HEK293 (cell line): ENCODE measurements around the gene FNDC10.
"Not testable (repeated sequence)": the region's sequence is repeated elsewhere in the genome, so short reads cannot be mapped to it uniquely, and the experiment has no call there.

Experiments used
- ZBTB8A ChIP-seq: fragments of 450-650 bp; formaldehyde crosslinking; IDR thresholded peaks from 2 replicates; pipeline ENCODE4 v1.5.1; 2016; ENCODE audit warnings: missing biosample characterization, missing genetic modification characterization
- ZNF10 ChIP-seq: fragments of 450-650 bp; formaldehyde crosslinking; IDR thresholded peaks from 2 replicates; pipeline ENCODE4 v1.5.1; 2017; ENCODE audit warnings: missing biosample characterization, missing genetic modification characterization
- TF ChIP-seq, protein P1 (sequence below): fragments of 450-650 bp; formaldehyde crosslinking; IDR thresholded peaks from 2 replicates; pipeline ENCODE4 v1.5.1; 2016; ENCODE audit warnings: missing biosample characterization, missing genetic modification characterization
- TF ChIP-seq, protein P2 (sequence below): fragments of 450-650 bp; formaldehyde crosslinking; IDR thresholded peaks from 2 replicates; pipeline ENCODE4 v1.5.1; 2017; ENCODE audit warnings: missing biosample characterization, missing genetic modification characterization
- TF ChIP-seq, protein P3 (sequence below): fragments of 450-650 bp; formaldehyde crosslinking; IDR thresholded peaks from 2 replicates; pipeline ENCODE4 v1.5.1; 2016; ENCODE audit warnings: missing biosample characterization, missing genetic modification characterization

DNA sequence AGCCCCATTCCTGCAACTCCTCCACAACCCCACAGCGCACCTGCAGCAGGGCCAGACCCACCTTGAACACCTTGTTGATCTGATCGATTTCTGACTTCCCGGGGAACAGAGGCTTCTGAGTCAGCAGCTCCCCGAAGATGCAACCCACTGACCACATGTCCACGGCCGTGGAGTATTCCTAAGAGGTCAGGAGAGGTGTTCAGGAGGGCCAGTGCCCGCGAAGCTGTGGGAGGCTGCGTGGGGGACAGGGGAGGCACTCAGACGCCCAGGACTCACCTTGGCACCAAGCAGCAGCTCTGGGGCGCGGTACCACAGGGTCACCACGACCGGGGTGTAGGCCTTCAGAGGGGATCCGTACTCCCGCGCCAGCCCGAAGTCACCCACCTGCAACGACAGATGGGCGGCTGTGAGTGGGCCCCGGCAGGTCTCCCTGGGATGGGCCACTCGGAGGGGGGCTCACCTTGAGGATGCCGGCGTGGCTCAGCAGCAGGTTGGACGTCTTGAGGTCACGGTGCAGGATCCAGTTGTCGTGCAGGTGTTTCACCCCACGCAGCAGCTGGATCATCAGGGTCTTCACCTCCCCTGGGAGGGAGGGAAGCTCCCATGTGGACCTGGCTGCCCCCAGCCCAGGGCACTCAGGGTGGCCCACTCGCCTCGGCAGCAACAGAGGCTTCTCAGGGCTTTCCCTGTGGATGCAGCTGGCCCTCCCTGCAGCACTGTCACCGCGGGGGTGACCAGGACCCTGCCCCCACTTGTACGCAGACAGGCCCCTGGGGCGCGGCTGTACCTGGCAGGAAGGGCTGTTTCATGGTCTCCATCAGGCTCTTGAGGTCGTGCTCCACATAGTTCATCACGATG lies 36.9 kb upstream of the FNDC10 start:
- TF ChIP-seq, protein P1, sequence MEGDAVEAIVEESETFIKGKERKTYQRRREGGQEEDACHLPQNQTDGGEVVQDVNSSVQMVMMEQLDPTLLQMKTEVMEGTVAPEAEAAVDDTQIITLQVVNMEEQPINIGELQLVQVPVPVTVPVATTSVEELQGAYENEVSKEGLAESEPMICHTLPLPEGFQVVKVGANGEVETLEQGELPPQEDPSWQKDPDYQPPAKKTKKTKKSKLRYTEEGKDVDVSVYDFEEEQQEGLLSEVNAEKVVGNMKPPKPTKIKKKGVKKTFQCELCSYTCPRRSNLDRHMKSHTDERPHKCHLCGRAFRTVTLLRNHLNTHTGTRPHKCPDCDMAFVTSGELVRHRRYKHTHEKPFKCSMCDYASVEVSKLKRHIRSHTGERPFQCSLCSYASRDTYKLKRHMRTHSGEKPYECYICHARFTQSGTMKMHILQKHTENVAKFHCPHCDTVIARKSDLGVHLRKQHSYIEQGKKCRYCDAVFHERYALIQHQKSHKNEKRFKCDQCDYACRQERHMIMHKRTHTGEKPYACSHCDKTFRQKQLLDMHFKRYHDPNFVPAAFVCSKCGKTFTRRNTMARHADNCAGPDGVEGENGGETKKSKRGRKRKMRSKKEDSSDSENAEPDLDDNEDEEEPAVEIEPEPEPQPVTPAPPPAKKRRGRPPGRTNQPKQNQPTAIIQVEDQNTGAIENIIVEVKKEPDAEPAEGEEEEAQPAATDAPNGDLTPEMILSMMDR (tag by site-specific recombination), result not testable (repeated sequence)
- TF ChIP-seq ZBTB8A; ZNF10 (tag by site-specific recombination): not testable (repeated sequence)
- TF ChIP-seq, protein P2, sequence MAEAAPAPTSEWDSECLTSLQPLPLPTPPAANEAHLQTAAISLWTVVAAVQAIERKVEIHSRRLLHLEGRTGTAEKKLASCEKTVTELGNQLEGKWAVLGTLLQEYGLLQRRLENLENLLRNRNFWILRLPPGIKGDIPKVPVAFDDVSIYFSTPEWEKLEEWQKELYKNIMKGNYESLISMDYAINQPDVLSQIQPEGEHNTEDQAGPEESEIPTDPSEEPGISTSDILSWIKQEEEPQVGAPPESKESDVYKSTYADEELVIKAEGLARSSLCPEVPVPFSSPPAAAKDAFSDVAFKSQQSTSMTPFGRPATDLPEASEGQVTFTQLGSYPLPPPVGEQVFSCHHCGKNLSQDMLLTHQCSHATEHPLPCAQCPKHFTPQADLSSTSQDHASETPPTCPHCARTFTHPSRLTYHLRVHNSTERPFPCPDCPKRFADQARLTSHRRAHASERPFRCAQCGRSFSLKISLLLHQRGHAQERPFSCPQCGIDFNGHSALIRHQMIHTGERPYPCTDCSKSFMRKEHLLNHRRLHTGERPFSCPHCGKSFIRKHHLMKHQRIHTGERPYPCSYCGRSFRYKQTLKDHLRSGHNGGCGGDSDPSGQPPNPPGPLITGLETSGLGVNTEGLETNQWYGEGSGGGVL, result not testable (repeated sequence)
- TF ChIP-seq, protein P3, sequence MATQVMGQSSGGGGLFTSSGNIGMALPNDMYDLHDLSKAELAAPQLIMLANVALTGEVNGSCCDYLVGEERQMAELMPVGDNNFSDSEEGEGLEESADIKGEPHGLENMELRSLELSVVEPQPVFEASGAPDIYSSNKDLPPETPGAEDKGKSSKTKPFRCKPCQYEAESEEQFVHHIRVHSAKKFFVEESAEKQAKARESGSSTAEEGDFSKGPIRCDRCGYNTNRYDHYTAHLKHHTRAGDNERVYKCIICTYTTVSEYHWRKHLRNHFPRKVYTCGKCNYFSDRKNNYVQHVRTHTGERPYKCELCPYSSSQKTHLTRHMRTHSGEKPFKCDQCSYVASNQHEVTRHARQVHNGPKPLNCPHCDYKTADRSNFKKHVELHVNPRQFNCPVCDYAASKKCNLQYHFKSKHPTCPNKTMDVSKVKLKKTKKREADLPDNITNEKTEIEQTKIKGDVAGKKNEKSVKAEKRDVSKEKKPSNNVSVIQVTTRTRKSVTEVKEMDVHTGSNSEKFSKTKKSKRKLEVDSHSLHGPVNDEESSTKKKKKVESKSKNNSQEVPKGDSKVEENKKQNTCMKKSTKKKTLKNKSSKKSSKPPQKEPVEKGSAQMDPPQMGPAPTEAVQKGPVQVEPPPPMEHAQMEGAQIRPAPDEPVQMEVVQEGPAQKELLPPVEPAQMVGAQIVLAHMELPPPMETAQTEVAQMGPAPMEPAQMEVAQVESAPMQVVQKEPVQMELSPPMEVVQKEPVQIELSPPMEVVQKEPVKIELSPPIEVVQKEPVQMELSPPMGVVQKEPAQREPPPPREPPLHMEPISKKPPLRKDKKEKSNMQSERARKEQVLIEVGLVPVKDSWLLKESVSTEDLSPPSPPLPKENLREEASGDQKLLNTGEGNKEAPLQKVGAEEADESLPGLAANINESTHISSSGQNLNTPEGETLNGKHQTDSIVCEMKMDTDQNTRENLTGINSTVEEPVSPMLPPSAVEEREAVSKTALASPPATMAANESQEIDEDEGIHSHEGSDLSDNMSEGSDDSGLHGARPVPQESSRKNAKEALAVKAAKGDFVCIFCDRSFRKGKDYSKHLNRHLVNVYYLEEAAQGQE (tag by site-specific recombination), result not testable (repeated sequence)
